Small intestine (tissue), 7 donors: ENCODE data around the gene FAU. TPM values are rescaled to one million over a fixed set of nuclear protein-coding genes. Genes with fewer than 3 reads are reported as not detected.

Source experiments
- DNase-seq, 2 donors: peaks; one replicate each; pipeline versions ENCODE4 v3.0.0 to v3.0.0-alpha.2; 2013
- FAIRE-seq: peaks from 2 replicates; lab custom pipeline; 2012; peaks lifted over from hg19 to GRCh38; lab: Jason Lieb, UNC
- H3K27ac ChIP-seq, 3 donors: one replicate each; pipeline ENCODE4 v1.5.1; 2013; ENCODE audit warnings: low read length in 2 of 3, mild to moderate bottlenecking in 2 of 3, control low read depth in 1 of 3, inconsistent platforms in 1 of 3, low read depth in 1 of 3, moderate library complexity in 1 of 3
- H3K27me3 ChIP-seq, 3 donors: one replicate each; pipeline ENCODE4 v1.6.1; 2013; ENCODE audit warnings: low read length in 3 of 3, inconsistent platforms in 1 of 3; ENCODE audit not compliant: control insufficient read depth in 3 of 3, insufficient read depth in 3 of 3
- H3K36me3 ChIP-seq, 3 donors: one replicate each; pipeline ENCODE4 v1.6.1; 2013; ENCODE audit warnings: low read length in 3 of 3, inconsistent platforms in 1 of 3, low read depth in 1 of 3, mild to moderate bottlenecking in 1 of 3, moderate library complexity in 1 of 3; ENCODE audit not compliant: control insufficient read depth in 3 of 3, insufficient read depth in 2 of 3
- H3K4me1 ChIP-seq, 3 donors: one replicate each; pipeline ENCODE4 v1.6.1; 2013; ENCODE audit warnings: low read length in 2 of 3, inconsistent platforms in 1 of 3, low read depth in 1 of 3, mild to moderate bottlenecking in 1 of 3, moderate library complexity in 1 of 3; ENCODE audit not compliant: control insufficient read depth in 3 of 3, insufficient read depth in 2 of 3
- H3K4me3 ChIP-seq, 3 donors: one replicate each; pipeline ENCODE4 v1.5.1; 2013; ENCODE audit warnings: low read length in 3 of 3, control low read depth in 1 of 3, inconsistent platforms in 1 of 3, low read depth in 1 of 3, mild to moderate bottlenecking in 1 of 3, moderate library complexity in 1 of 3
- H3K9me3 ChIP-seq, 2 donors: one replicate each; pipeline ENCODE4 v1.6.1; 2013; ENCODE audit warnings: low read depth in 1 of 2, low read length in 1 of 2; ENCODE audit not compliant: control insufficient read depth in 2 of 2, insufficient read depth in 1 of 2
- WGBS, 3 donors: extraction: QIAGEN DNeasy Blood & Tissue Kit; methylation state at CpG; one replicate each; pipeline ENCODE4 v1.1.7; 2013; 5-methylcytosine and 5-hydroxymethylcytosine counted together
- polyA plus RNA-seq, 4 donors: library from polyadenylated mRNA; stranded (reverse) in 3 of 4; unstranded in 1 of 4; fragments of 200-250 nt in 3 of 4; fragments of 120-200 nt in 1 of 4; gene quantifications; one replicate each; pipeline versions ENCODE4 v1.2.1 to v1.2.3, GENCODE V29; 2013
- donor health status: healthy with polysubstance abuse.
- donor health status: control.
- donor health status: control.
- donor health status: Bipolar disorder and iron deficiency.
- donor health status: healthy.

FAU gene
- polyA plus RNA-seq, 4 donors: 960 to 1,177 (median 1,066) TPM

GRCh38 chr11:65111159-65111743 is 10.7 kb downstream of the FAU start:
- H3K9me3 ChIP-seq: no peaks in the 10 kb centered on the region
- H3K4me1 ChIP-seq: peaks cover 2 to 36% (median 11%) of the 10 kb centered on the region in 3 donors
- WGBS, 3 donors: 60 to 66% (median 62%) methylated on average over 27 to 31 of the region's 31 CpGs
- FAIRE-seq (no peak), DNase-seq (no peak)
- H3K27ac ChIP-seq: peak overlapping the region in 1 of 3 donors; percentile 77
- peak overlapping the region in 1 of 3 donors; percentile 83 for H3K4me3 ChIP-seq
- H3K27me3 ChIP-seq: no peaks in the 10 kb centered on the region
- peaks cover 5 to 73% (median 10%) of the 10 kb centered on the region in 3 donors for H3K36me3 ChIP-seq

GRCh38 chr11:65110354-65110861 is 11.5 kb downstream of the FAU start:
- peaks cover 0 to 32% (median 11%) of the 10 kb centered on the region in 3 donors for H3K4me1 ChIP-seq
- no peaks in the 10 kb centered on the region for H3K9me3 ChIP-seq
- H3K27ac ChIP-seq: peak overlapping the region in 2 of 3 donors; percentile 64 to 77
- no peaks in the 10 kb centered on the region for H3K27me3 ChIP-seq
- DNase-seq: peak; percentile 86 to 92
- FAIRE-seq: no peak
- H3K36me3 ChIP-seq: peaks cover 5 to 70% (median 14%) of the 10 kb centered on the region in 3 donors
- no peak overlapping the region for H3K4me3 ChIP-seq
- WGBS, 3 donors: 6 to 12% (median 7%) methylated on average over 15 to 18 of the region's 18 CpGs

GRCh38 chr11:65109231-65110198 is 12.4 kb downstream of the FAU start:
- FAIRE-seq: no peak
- 91 to 92% (median 91%) methylated on average over 36 of the region's 36 CpGs for WGBS, 3 donors
- peaks cover 0 to 32% (median 11%) of the 10 kb centered on the region in 3 donors for H3K4me1 ChIP-seq
- no peaks in the 10 kb centered on the region for H3K27me3 ChIP-seq
- H3K9me3 ChIP-seq: no peaks in the 10 kb centered on the region
- H3K27ac ChIP-seq: no peak overlapping the region
- H3K4me3 ChIP-seq: no peak overlapping the region
- DNase-seq: no peak
- peaks cover 5 to 65% (median 14%) of the 10 kb centered on the region in 3 donors for H3K36me3 ChIP-seq

GRCh38 chr11:65108469-65109123 is 13.3 kb downstream of the FAU start:
- FAIRE-seq (no peak), DNase-seq (no peak)
- Histone ChIP-seq H3K27ac (no peak overlapping the region), H3K36me3 (peaks cover 5 to 62% (median 14%) of the 10 kb centered on the region in 3 donors), H3K4me1 (peaks cover 0 to 26% (median 11%) of the 10 kb centered on the region in 3 donors), H3K27me3 (no peaks in the 10 kb centered on the region), H3K4me3 (no peak overlapping the region), H3K9me3 (no peaks in the 10 kb centered on the region)
- 94 to 96% (median 95%) methylated on average over 30 to 38 of the region's 38 CpGs for WGBS, 3 donors

GRCh38 chr11:65107751-65108468 is 14.0 kb downstream of the FAU start:
- Histone ChIP-seq H3K36me3 (peaks cover 5 to 63% (median 14%) of the 10 kb centered on the region in 3 donors), H3K27ac (no peak overlapping the region), H3K27me3 (no peaks in the 10 kb centered on the region), H3K4me3 (no peak overlapping the region), H3K4me1 (peaks cover 0 to 20% (median 4%) of the 10 kb centered on the region in 3 donors), H3K9me3 (no peaks in the 10 kb centered on the region)
- WGBS, 3 donors: 95 to 96% (median 95%) methylated on average over 45 to 52 of the region's 52 CpGs
- FAIRE-seq: no peak
- no peak for DNase-seq

GRCh38 chr11:65107078-65107477 is 14.9 kb downstream of the FAU start:
- no peak overlapping the region for H3K4me3 ChIP-seq
- 94 to 97% (median 96%) methylated on average over 15 of the region's 15 CpGs for WGBS, 3 donors
- H3K27ac ChIP-seq: no peak overlapping the region
- no peaks in the 10 kb centered on the region for H3K9me3 ChIP-seq
- H3K36me3 ChIP-seq: peaks cover 5 to 71% (median 14%) of the 10 kb centered on the region in 3 donors
- FAIRE-seq (no peak), DNase-seq (no peak)
- no peaks in the 10 kb centered on the region for H3K27me3 ChIP-seq
- H3K4me1 ChIP-seq: peaks cover 0 to 16% (median 2%) of the 10 kb centered on the region in 3 donors

- Histone ChIP-seq H3K4me1 (no peaks in the 10 kb centered on the region), H3K27me3 (no peaks in the 10 kb centered on the region), H3K9me3 (no peaks in the 10 kb centered on the region), H3K27ac (no peak overlapping the region), H3K4me3 (no peak overlapping the region), H3K36me3 (peaks cover 5 to 64% (median 14%) of the 10 kb centered on the region in 3 donors)
- FAIRE-seq: no peak
- 76 to 78% (median 78%) methylated on average over 4 of the region's 4 CpGs for WGBS, 3 donors
- no peak for DNase-seq
These were observed 17.3 kb downstream of the FAU start for GRCh38 chr11:65104628-65105027.
